ENCODE data around the gene AADAT.

DNA sequence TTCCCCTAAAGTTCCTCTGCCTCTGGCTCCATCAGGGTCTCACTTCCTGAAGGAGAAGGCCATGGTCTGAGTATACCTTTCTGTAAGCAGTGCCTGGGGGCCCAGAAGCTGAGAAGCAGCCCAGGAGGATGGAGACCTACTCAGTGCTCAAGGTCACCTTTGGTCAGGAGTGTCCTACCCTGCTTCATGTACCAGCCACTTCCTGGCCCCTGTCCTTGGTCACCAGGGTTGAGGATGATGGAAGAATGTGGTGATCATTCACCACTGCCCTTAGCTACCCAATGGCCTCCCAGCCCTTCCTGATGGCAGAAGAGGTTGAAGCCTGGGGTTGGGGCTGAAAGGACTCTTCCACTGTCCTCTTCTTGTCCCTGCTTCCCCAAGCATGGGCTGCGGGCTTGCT is 54.5 kb downstream of the AADAT start:
- TF ChIP-seq EZH2 (IDR thresholded peaks at IDR 0.05) (no peak), POLR2AphosphoS5 (IDR thresholded peaks at IDR 0.05; ENCODE audit: borderline replicate concordance, low read depth, low read length) (no peak), FOXP2 (optimal IDR thresholded peaks at IDR 0.05; ENCODE audit: control extremely low read depth, extremely low read length, insufficient read depth) (no peak)
